Measurements from ENCODE around the gene PDZD2.

PDZD2 gene

GRCh38 chr5:31984691-31985090 lies 345.8 kb downstream of the PDZD2 start:
- Histone ChIP-seq H3K4me3 (ENCODE audit: severe bottlenecking) (no peak overlapping the region), H3K4me1 (ENCODE audit: insufficient read depth, poor library complexity, severe bottlenecking) (peaks cover 25% of the 10 kb centered on the region), H3K9me3 (ENCODE audit: severe bottlenecking) (no peaks in the 10 kb centered on the region), H3K27ac (ENCODE audit: poor library complexity, severe bottlenecking) (no peak overlapping the region), H3K27me3 (ENCODE audit: insufficient read depth, poor library complexity, severe bottlenecking) (no peaks in the 10 kb centered on the region), H3K36me3 (ENCODE audit: low read depth) (no peaks in the 10 kb centered on the region)
- ATAC-seq (ENCODE audit: low read depth) (no peak), DNase-seq (ENCODE audit: low spot score) (no peak)
- no peak for TF ChIP-seq CTCF (IDR thresholded peaks at IDR 0.05; ENCODE audit: poor library complexity, severe bottlenecking)

- no peak overlapping the region for H3K27ac ChIP-seq (ENCODE audit: poor library complexity, severe bottlenecking)
- peaks cover 39% of the 10 kb centered on the region for H3K4me1 ChIP-seq (ENCODE audit: insufficient read depth, poor library complexity, severe bottlenecking)
- ATAC-seq (ENCODE audit: low read depth) (no peak), DNase-seq (ENCODE audit: low spot score) (no peak)
- H3K9me3 ChIP-seq (ENCODE audit: severe bottlenecking): no peaks in the 10 kb centered on the region
- H3K27me3 ChIP-seq (ENCODE audit: insufficient read depth, poor library complexity, severe bottlenecking): no peaks in the 10 kb centered on the region
- TF ChIP-seq CTCF (IDR thresholded peaks at IDR 0.05; ENCODE audit: poor library complexity, severe bottlenecking): no peak
- H3K4me3 ChIP-seq (ENCODE audit: severe bottlenecking): no peak overlapping the region
- H3K36me3 ChIP-seq (ENCODE audit: low read depth): no peaks in the 10 kb centered on the region
Measured at GRCh38 chr5:31986101-31986500, 347.2 kb downstream of the PDZD2 start.

DNA sequence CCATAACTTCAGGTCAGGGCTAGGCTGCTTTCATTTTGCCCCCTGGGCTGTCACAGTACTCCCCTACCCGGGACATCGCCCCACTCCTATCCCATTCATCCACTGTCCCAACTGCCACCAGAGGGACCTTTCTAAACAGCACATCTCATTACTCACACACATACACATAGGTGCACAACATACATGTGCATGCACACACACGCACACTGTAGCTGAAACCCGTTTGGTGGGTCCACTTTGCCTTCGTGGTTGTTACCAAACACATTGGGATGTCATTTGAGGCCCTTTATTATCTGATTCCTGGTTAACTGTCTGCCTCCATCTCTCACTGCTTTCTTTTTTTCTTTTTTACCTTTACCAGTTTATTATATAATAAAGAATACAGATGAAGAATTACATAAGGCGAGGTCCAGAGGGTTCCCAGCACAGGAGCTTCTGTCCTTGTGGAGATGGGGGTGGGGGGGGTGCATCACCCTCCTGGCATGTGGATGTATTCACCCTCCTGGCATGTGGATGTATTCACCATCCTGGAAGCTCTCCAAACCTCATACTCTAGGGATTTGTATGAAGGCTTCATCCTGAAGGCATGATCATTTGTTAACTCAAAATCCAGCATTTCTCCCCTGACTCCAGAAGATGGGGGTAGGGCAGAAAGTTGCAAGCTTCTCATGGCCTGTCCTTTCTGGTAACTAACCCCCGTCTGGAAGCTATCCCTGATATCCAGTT lies 349.2 kb downstream of the PDZD2 start:
- no peaks in the 10 kb centered on the region for H3K27me3 ChIP-seq (ENCODE audit: insufficient read depth, poor library complexity, severe bottlenecking)
- peak; percentile 90 for ATAC-seq (ENCODE audit: low read depth)
- no peaks in the 10 kb centered on the region for H3K9me3 ChIP-seq (ENCODE audit: severe bottlenecking)
- H3K36me3 ChIP-seq (ENCODE audit: low read depth): no peaks in the 10 kb centered on the region
- peak; percentile 8 for TF ChIP-seq CTCF (IDR thresholded peaks at IDR 0.05; ENCODE audit: poor library complexity, severe bottlenecking)
- H3K27ac ChIP-seq (ENCODE audit: poor library complexity, severe bottlenecking): peak overlapping the region; percentile 58
- H3K4me1 ChIP-seq (ENCODE audit: insufficient read depth, poor library complexity, severe bottlenecking): peaks cover 45% of the 10 kb centered on the region
- no peak overlapping the region for H3K4me3 ChIP-seq (ENCODE audit: severe bottlenecking)
- peak; percentile 97 for DNase-seq (ENCODE audit: low spot score)

DNA sequence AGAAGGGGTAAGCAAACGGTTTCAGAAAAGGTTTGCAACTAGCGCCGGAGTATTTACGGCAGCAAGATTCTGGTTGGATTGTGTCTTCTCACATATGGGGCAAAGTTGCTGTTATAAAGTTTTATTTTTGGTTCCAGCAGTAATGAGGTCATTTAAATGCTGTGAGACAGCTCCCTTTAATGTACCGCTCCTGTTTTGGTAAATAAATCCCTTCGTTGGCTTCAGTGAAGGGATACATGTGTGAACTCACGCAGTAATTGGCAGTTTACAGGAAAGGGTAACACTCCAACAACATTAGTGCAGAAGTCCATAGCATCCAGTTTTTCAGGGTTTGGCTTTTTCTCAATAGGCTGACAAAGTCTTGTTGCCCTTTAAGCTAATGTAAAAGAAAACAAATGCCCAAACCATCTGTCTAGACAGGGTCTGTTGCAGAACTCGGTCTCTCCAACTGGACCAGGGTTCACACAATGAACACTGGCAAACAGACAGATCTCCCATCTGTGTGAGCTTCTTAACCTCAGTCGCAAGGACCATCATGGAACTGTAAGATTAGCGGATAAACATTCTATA lies 351.2 kb downstream of the PDZD2 start:
- no peak for ATAC-seq (ENCODE audit: low read depth)
- Histone ChIP-seq H3K4me3 (ENCODE audit: severe bottlenecking) (no peak overlapping the region), H3K36me3 (ENCODE audit: low read depth) (no peaks in the 10 kb centered on the region), H3K9me3 (ENCODE audit: severe bottlenecking) (no peaks in the 10 kb centered on the region), H3K4me1 (ENCODE audit: insufficient read depth, poor library complexity, severe bottlenecking) (peaks cover 51% of the 10 kb centered on the region), H3K27ac (ENCODE audit: poor library complexity, severe bottlenecking) (peak overlapping the region; percentile 58), H3K27me3 (ENCODE audit: insufficient read depth, poor library complexity, severe bottlenecking) (no peaks in the 10 kb centered on the region)
- no peak for TF ChIP-seq CTCF (IDR thresholded peaks at IDR 0.05; ENCODE audit: poor library complexity, severe bottlenecking)
- DNase-seq (ENCODE audit: low spot score): no peak

- ATAC-seq (ENCODE audit: low read depth) (peak; percentile 68), DNase-seq (ENCODE audit: low spot score) (peak; percentile 86)
- H3K4me3 ChIP-seq (ENCODE audit: severe bottlenecking): no peak overlapping the region
- peaks cover 51% of the 10 kb centered on the region for H3K4me1 ChIP-seq (ENCODE audit: insufficient read depth, poor library complexity, severe bottlenecking)
- no peak for TF ChIP-seq CTCF (IDR thresholded peaks at IDR 0.05; ENCODE audit: poor library complexity, severe bottlenecking)
- peak overlapping the region; percentile 58 for H3K27ac ChIP-seq (ENCODE audit: poor library complexity, severe bottlenecking)
- no peaks in the 10 kb centered on the region for H3K27me3 ChIP-seq (ENCODE audit: insufficient read depth, poor library complexity, severe bottlenecking)
- no peaks in the 10 kb centered on the region for H3K36me3 ChIP-seq (ENCODE audit: low read depth)
- H3K9me3 ChIP-seq (ENCODE audit: severe bottlenecking): no peaks in the 10 kb centered on the region
Measured at GRCh38 chr5:31990701-31991110, 351.8 kb downstream of the PDZD2 start.

Data from RWPE2 (cell line).